ENCODE data around the gene BACE2.

DNA sequence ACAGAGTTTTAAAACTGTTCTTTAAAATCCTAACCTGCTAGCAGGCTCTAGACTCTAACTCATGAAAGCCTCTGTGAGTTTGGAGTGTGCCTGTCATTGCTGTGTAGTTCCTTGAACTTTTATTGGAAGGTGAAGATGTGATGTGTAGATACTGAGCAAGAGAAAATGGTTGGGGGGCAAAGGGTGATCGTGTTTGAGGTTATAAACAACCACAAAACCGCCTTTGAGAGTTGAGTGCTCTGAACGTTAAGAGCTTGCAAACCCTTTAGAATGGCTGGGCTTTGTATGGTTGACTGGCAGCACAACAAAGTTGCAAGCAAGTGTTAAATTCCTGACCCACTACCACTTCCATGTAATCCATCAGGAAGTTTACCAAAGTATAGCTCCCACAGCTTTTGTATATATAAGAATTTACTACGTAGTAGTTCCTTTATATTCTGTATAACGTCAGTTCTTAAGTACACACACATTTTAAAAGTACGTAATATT is 19.6 kb downstream of the BACE2 start:
- TF ChIP-seq POLR2A (IDR thresholded peaks at IDR 0.05; ENCODE audit: low read depth, low read length) (no peak), EZH2 (IDR thresholded peaks at IDR 0.05; ENCODE audit: borderline replicate concordance, low read depth, low read length, severe bottlenecking) (no peak), GATA2 (IDR thresholded peaks at IDR 0.05; ENCODE audit: insufficient read depth, insufficient read length, low read depth, low read length) (no peak)
- TF ChIP-seq, protein P1, sequence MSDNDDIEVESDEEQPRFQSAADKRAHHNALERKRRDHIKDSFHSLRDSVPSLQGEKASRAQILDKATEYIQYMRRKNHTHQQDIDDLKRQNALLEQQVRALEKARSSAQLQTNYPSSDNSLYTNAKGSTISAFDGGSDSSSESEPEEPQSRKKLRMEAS (IDR thresholded peaks at IDR 0.05; ENCODE audit: insufficient read depth, insufficient read length): no peak
- TF ChIP-seq, protein P2, sequence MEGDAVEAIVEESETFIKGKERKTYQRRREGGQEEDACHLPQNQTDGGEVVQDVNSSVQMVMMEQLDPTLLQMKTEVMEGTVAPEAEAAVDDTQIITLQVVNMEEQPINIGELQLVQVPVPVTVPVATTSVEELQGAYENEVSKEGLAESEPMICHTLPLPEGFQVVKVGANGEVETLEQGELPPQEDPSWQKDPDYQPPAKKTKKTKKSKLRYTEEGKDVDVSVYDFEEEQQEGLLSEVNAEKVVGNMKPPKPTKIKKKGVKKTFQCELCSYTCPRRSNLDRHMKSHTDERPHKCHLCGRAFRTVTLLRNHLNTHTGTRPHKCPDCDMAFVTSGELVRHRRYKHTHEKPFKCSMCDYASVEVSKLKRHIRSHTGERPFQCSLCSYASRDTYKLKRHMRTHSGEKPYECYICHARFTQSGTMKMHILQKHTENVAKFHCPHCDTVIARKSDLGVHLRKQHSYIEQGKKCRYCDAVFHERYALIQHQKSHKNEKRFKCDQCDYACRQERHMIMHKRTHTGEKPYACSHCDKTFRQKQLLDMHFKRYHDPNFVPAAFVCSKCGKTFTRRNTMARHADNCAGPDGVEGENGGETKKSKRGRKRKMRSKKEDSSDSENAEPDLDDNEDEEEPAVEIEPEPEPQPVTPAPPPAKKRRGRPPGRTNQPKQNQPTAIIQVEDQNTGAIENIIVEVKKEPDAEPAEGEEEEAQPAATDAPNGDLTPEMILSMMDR (IDR thresholded peaks at IDR 0.05; ENCODE audit: extremely low read depth in 1 of 2, insufficient read depth in 1 of 2, low read depth in 1 of 2, low read length in 2 of 2): no peak
